ENCODE data around the gene ZCCHC2. TPM values are rescaled to one million over a fixed set of nuclear protein-coding genes. Genes with fewer than 3 reads are reported as not detected.

The ZCCHC2 gene
- total RNA-seq, 6 experiments from 2014 or later, result 4.6 to 7.1 (median 5.4) TPM

- H3K4me1 Mint-ChIP-seq (ENCODE audit: low read depth), result peaks cover 24% of the 10 kb centered on the region
- H3K27ac Mint-ChIP-seq, result no peak overlapping the region
- no peaks in the 10 kb centered on the region for H3K9me3 Mint-ChIP-seq
- H3K27me3 Mint-ChIP-seq (ENCODE audit: insufficient read depth), result peaks cover 29% of the 10 kb centered on the region
- no peak for TF ChIP-seq CTCF (IDR thresholded peaks at IDR 0.05)
- DNase-seq, result no peak
- H3K36me3 Mint-ChIP-seq (ENCODE audit: low read depth), result no peaks in the 10 kb centered on the region
- no peak overlapping the region for H3K4me3 Mint-ChIP-seq
These were observed 98.7 kb downstream of the ZCCHC2 start for GRCh38 chr18:62621546-62621945.

DNA sequence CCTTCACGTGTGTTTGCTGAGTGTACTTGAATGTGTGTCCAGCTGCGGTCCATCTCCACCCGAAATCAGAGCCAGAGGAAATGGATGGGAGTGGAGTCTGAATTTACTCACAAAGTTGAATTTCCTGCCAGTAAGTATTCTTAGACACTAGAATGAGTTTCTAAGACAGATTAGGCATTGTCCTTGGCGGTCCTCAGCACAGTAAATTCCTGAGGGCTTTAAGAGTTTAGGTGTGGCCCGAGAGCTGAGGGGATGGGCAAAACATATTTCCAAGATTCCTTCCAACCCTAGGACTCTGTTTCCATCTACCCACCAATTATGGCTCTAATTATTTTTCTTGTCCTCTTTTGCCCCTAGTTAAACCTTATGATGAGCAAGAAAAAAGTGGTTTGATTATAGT is 102.2 kb downstream of the ZCCHC2 start:
- peaks cover 21% of the 10 kb centered on the region for H3K4me1 Mint-ChIP-seq (ENCODE audit: low read depth)
- TF ChIP-seq CTCF (IDR thresholded peaks at IDR 0.05), result no peak
- H3K4me3 Mint-ChIP-seq, result no peak overlapping the region; the same call in 1 of the 2 replicates
- no peaks in the 10 kb centered on the region for H3K36me3 Mint-ChIP-seq (ENCODE audit: low read depth)
- peaks cover 9% of the 10 kb centered on the region for H3K27me3 Mint-ChIP-seq (ENCODE audit: insufficient read depth)
- H3K9me3 Mint-ChIP-seq, result no peaks in the 10 kb centered on the region
- no peak for DNase-seq
- no peak overlapping the region for H3K27ac Mint-ChIP-seq

Other genes with a start within 250 kb of the ZCCHC2 start
- under 1 TPM in 1 of 6 experiments, not detected in 5; 0.05 TPM for gene TNFRSF11A, start 197.7 kb upstream of the ZCCHC2 start, total RNA-seq (2021; fragmentation: NEBNext Ultra II Directional; extraction: Animal tissue kit (Norgen Biotek cat#: 25700))
- gene PHLPP1, start 192.5 kb downstream of the ZCCHC2 start, total RNA-seq (2021; fragmentation: NEBNext Ultra II Directional; extraction: Animal tissue kit (Norgen Biotek cat#: 25700)), result 1 to 10 TPM; 4.5 to 7.9 (median 5.5) TPM

Data from HFFc6 (cell line).